ENCODE results near the gene PRR30. TPM values are rescaled to one million over a fixed set of nuclear protein-coding genes. Genes with fewer than 3 reads are reported as not detected.

PRR30 gene
- total RNA-seq, 1 donor from 2014 or later = not detected

DNA sequence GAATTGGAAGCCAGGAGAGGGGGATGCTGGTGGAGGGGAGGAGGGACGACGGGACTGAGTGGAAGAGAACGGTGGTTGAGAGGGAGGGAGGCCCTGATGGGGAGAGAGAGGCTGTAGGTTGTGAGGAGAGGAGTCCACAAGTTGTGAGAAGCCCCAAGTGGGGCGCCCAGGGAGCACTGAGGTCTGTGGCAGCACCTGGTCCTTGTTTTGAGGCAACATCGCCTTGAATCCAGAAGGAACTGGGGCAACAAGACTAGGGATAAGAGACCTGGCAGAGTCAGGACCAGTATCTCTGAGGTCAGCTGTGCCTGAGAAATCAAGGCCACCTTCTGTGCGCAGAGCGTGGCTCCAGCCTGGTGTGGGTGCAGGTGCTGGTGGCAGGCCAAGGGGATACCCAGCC lies 1.1 kb downstream of the PRR30 start:
- DNase-seq = no peak
- TF ChIP-seq, protein P1, sequence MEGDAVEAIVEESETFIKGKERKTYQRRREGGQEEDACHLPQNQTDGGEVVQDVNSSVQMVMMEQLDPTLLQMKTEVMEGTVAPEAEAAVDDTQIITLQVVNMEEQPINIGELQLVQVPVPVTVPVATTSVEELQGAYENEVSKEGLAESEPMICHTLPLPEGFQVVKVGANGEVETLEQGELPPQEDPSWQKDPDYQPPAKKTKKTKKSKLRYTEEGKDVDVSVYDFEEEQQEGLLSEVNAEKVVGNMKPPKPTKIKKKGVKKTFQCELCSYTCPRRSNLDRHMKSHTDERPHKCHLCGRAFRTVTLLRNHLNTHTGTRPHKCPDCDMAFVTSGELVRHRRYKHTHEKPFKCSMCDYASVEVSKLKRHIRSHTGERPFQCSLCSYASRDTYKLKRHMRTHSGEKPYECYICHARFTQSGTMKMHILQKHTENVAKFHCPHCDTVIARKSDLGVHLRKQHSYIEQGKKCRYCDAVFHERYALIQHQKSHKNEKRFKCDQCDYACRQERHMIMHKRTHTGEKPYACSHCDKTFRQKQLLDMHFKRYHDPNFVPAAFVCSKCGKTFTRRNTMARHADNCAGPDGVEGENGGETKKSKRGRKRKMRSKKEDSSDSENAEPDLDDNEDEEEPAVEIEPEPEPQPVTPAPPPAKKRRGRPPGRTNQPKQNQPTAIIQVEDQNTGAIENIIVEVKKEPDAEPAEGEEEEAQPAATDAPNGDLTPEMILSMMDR (IDR thresholded peaks at IDR 0.05; ENCODE audit: partially characterized antibody, unreplicated experiment) = no peak
- no peak overlapping the region for H3K4me3 Mint-ChIP-seq (ENCODE audit: unreplicated experiment)
- peaks cover 11% of the 10 kb centered on the region for H3K27me3 Mint-ChIP-seq (ENCODE audit: unreplicated experiment)
- peaks cover 12% of the 10 kb centered on the region for H3K9me3 Mint-ChIP-seq (ENCODE audit: unreplicated experiment)
- H3K27ac Mint-ChIP-seq (ENCODE audit: unreplicated experiment) = no peak overlapping the region
- H3K4me1 Mint-ChIP-seq (ENCODE audit: low read depth, unreplicated experiment) = peaks cover 5% of the 10 kb centered on the region
- H3K36me3 Mint-ChIP-seq (ENCODE audit: unreplicated experiment) = no peaks in the 10 kb centered on the region

DNA sequence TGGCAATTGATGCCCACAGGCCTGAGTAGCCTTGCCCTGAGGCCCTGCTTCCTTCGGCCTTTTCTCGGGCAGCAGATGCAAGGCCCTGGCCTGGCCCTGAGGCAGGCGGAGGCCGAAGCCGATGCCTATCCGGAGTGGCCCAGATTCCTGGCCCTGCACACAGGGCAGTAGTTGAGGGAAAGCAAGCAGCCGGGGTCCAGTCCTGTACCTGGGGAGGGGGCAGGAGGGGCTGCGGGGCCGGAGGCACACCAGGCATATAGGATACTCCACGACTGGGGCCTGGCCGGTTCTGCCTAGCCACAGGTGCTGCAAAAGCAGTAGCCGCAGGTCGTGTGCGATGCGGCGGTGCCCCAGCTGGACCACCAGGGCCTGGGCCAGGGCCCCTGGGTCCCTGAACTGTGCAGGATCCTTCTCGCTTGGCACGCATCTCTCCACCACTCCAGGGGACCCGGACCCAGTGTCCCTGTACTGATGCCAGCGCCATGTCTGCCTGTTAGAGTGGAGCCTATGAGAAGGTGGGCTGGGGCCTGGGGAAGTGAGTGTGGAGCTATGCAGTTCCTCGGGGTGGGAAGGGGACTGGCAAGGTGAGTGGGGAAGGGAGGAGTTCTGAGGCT lies 1.8 kb downstream of the PRR30 start:
- TF ChIP-seq, protein P1 (IDR thresholded peaks at IDR 0.05; ENCODE audit: partially characterized antibody, unreplicated experiment) = no peak
- peaks cover 12% of the 10 kb centered on the region for H3K27me3 Mint-ChIP-seq (ENCODE audit: unreplicated experiment)
- peaks cover 8% of the 10 kb centered on the region for H3K4me1 Mint-ChIP-seq (ENCODE audit: low read depth, unreplicated experiment)
- no peak for DNase-seq
- no peaks in the 10 kb centered on the region for H3K36me3 Mint-ChIP-seq (ENCODE audit: unreplicated experiment)
- no peak overlapping the region for H3K4me3 Mint-ChIP-seq (ENCODE audit: unreplicated experiment)
- H3K9me3 Mint-ChIP-seq (ENCODE audit: unreplicated experiment) = peaks cover 12% of the 10 kb centered on the region
- H3K27ac Mint-ChIP-seq (ENCODE audit: unreplicated experiment) = no peak overlapping the region

GRCh38 chr2:27136751-27137150 lies 2.5 kb downstream of the PRR30 start:
- H3K4me3 Mint-ChIP-seq (ENCODE audit: unreplicated experiment) = no peak overlapping the region

GRCh38 chr2:27135478-27135955 lies 3.7 kb downstream of the PRR30 start:
- peak overlapping the region; percentile 28 for H3K27ac Mint-ChIP-seq (ENCODE audit: unreplicated experiment)

More at GRCh38 chr2:27136751-27137150, 2.5 kb downstream of the PRR30 start:
- peaks cover 12% of the 10 kb centered on the region for H3K9me3 Mint-ChIP-seq (ENCODE audit: unreplicated experiment)
- H3K4me1 Mint-ChIP-seq (ENCODE audit: low read depth, unreplicated experiment) = peaks cover 8% of the 10 kb centered on the region
- no peak for DNase-seq
- no peaks in the 10 kb centered on the region for H3K36me3 Mint-ChIP-seq (ENCODE audit: unreplicated experiment)
- H3K27me3 Mint-ChIP-seq (ENCODE audit: unreplicated experiment) = peaks cover 12% of the 10 kb centered on the region
- TF ChIP-seq, protein P1 (IDR thresholded peaks at IDR 0.05; ENCODE audit: partially characterized antibody, unreplicated experiment) = no peak
- no peak overlapping the region for H3K27ac Mint-ChIP-seq (ENCODE audit: unreplicated experiment)

More at GRCh38 chr2:27135478-27135955, 3.7 kb downstream of the PRR30 start:
- H3K9me3 Mint-ChIP-seq (ENCODE audit: unreplicated experiment) = peaks cover 12% of the 10 kb centered on the region
- H3K27me3 Mint-ChIP-seq (ENCODE audit: unreplicated experiment) = peaks cover 12% of the 10 kb centered on the region
- H3K4me3 Mint-ChIP-seq (ENCODE audit: unreplicated experiment) = peak overlapping the region; percentile 34
- peaks cover 8% of the 10 kb centered on the region for H3K4me1 Mint-ChIP-seq (ENCODE audit: low read depth, unreplicated experiment)
- DNase-seq = no peak
- TF ChIP-seq, protein P1 (IDR thresholded peaks at IDR 0.05; ENCODE audit: partially characterized antibody, unreplicated experiment) = no peak
- no peaks in the 10 kb centered on the region for H3K36me3 Mint-ChIP-seq (ENCODE audit: unreplicated experiment)
